ENCODE results near the gene KAT6B.

Gene KAT6B

GRCh38 chr10:74828946-74829345, 2.5 kb downstream of the KAT6B start:
- Histone ChIP-seq H3K36me3 (ENCODE audit: control insufficient read depth in 2 of 2, insufficient read depth in 1 of 2, low read length in 2 of 2) (peaks cover 0 to 3% of the 10 kb centered on the region in 2 experiments; a peak in 1 of 3 replicates), H3K27ac (ENCODE audit: extremely low read depth, low read depth, low read length) (no peak overlapping the region), H3K9me3 (ENCODE audit: control insufficient read depth, insufficient read depth, low read depth, low read length) (no peaks in the 10 kb centered on the region; the same call in 1 of the 2 replicates), H3K4me3 (ENCODE audit: low read depth, low read length) (no peak overlapping the region), H3K4me1 (ENCODE audit: control insufficient read depth, insufficient read depth, low read length) (peaks cover 20% of the 10 kb centered on the region)
- TF ChIP-seq ZNF670 (tag by site-specific recombination; IDR thresholded peaks at IDR 0.05; ENCODE audit: low read depth) (no peak), ZBTB6 (tag by site-specific recombination; IDR thresholded peaks at IDR 0.05) (no peak), ZNF311 (tag by site-specific recombination; IDR thresholded peaks at IDR 0.05; ENCODE audit: borderline replicate concordance) (no peak), ZNF404 (tag by site-specific recombination; IDR thresholded peaks at IDR 0.05) (no peak), ZNF558 (tag by site-specific recombination; IDR thresholded peaks at IDR 0.05) (no peak), ZNF514 (tag by site-specific recombination; IDR thresholded peaks at IDR 0.05) (no peak), ZNF830 (tag by site-specific recombination; IDR thresholded peaks at IDR 0.05; ENCODE audit: low read depth) (no peak), KLF10 (tag by site-specific recombination; IDR thresholded peaks at IDR 0.05) (no peak), ZNF24 (tag by site-specific recombination; IDR thresholded peaks at IDR 0.05) (no peak), ZNF791 (tag by site-specific recombination; IDR thresholded peaks at IDR 0.05) (no peak), ZBTB21 (tag by site-specific recombination; IDR thresholded peaks at IDR 0.05) (no peak), ZNF354C (tag by site-specific recombination; IDR thresholded peaks at IDR 0.05; ENCODE audit: borderline replicate concordance, low read depth) (no peak), AEBP2 (tag by site-specific recombination; IDR thresholded peaks at IDR 0.05; ENCODE audit: borderline replicate concordance) (no peak), ZNF2 (tag by site-specific recombination; IDR thresholded peaks at IDR 0.05) (no peak)
- TF ChIP-seq, protein P1, sequence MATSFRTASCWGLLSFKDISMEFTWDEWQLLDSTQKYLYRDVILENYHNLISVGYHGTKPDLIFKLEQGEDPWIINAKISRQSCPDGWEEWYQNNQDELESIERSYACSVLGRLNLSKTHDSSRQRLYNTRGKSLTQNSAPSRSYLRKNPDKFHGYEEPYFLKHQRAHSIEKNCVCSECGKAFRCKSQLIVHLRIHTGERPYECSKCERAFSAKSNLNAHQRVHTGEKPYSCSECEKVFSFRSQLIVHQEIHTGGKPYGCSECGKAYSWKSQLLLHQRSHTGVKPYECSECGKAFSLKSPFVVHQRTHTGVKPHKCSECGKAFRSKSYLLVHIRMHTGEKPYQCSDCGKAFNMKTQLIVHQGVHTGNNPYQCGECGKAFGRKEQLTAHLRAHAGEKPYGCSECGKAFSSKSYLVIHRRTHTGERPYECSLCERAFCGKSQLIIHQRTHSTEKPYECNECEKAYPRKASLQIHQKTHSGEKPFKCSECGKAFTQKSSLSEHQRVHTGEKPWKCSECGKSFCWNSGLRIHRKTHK (tag by site-specific recombination; IDR thresholded peaks at IDR 0.05) = no peak
- TF ChIP-seq, protein P2, sequence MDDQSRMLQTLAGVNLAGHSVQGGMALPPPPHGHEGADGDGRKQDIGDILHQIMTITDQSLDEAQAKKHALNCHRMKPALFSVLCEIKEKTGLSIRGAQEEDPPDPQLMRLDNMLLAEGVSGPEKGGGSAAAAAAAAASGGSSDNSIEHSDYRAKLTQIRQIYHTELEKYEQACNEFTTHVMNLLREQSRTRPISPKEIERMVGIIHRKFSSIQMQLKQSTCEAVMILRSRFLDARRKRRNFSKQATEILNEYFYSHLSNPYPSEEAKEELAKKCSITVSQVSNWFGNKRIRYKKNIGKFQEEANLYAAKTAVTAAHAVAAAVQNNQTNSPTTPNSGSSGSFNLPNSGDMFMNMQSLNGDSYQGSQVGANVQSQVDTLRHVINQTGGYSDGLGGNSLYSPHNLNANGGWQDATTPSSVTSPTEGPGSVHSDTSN (CRISPR knock-in tag; IDR thresholded peaks at IDR 0.05) = no peak
- ChIA-PET CTCF (interaction anchor here (0.6 to 0.7 kb wide), 3 partner anchors 24 to 724 kb away, joined by 3 read pairs; no protein-coding TSS in a partner anchor), POLR2A (interaction anchor here (0.7 kb wide), 1 partner anchor 642 kb away, joined by 3 read pairs; no protein-coding TSS in a partner anchor)

GRCh38 chr10:74831518-74832120, 5.2 kb downstream of the KAT6B start:
- CTCF ChIA-PET = interaction anchor here (0.6 to 0.7 kb wide), 3 partner anchors 59 to 416 kb away, joined by 3 to 4 read pairs (median 3); no protein-coding TSS in a partner anchor
- H3K36me3 ChIP-seq (ENCODE audit: control insufficient read depth in 2 of 2, insufficient read depth in 1 of 2, low read length in 2 of 2) = peaks cover 0 to 3% of the 10 kb centered on the region in 2 experiments; a peak in 1 of 3 replicates
- H3K9me3 ChIP-seq (ENCODE audit: control insufficient read depth, insufficient read depth, low read depth, low read length) = no peaks in the 10 kb centered on the region; the same call in 1 of the 2 replicates
- POLR2A ChIA-PET = no interaction called here
- no peak overlapping the region for H3K4me3 ChIP-seq (ENCODE audit: low read depth, low read length)
- H3K4me1 ChIP-seq (ENCODE audit: control insufficient read depth, insufficient read depth, low read length) = peaks cover 20% of the 10 kb centered on the region
- H3K27ac ChIP-seq (ENCODE audit: extremely low read depth, low read depth, low read length) = no peak overlapping the region
- TF ChIP-seq TCF7L2 (IDR thresholded peaks at IDR 0.05; ENCODE audit: borderline replicate concordance, low read depth, low read length) (peak; percentile 55; the same call in 1 of the 2 replicates), ZSCAN5A (tag by site-specific recombination; IDR thresholded peaks at IDR 0.05) (no peak), ZNF560 (tag by site-specific recombination; IDR thresholded peaks at IDR 0.05; ENCODE audit: borderline replicate concordance) (no peak), OSR2 (tag by site-specific recombination; IDR thresholded peaks at IDR 0.05) (peak; percentile 64; the same call in 1 of the 2 replicates), ZNF596 (tag by site-specific recombination; IDR thresholded peaks at IDR 0.05) (peak; percentile 42; the same call in 1 of the 2 replicates), HIC1 (tag by site-specific recombination; IDR thresholded peaks at IDR 0.05) (peak; percentile 46; the same call in 1 of the 2 replicates), ZIC2 (tag by site-specific recombination; IDR thresholded peaks at IDR 0.05) (peak; percentile 78), ZNF660 (tag by site-specific recombination; IDR thresholded peaks at IDR 0.05) (no peak), BCL11A (tag by site-specific recombination; IDR thresholded peaks at IDR 0.05; ENCODE audit: low read depth) (no peak)

Data from HEK293 (cell line).